HG03196 (cell line): ENCODE measurements around the gene VMP1.
"Not testable (repeated sequence)": the region's sequence is repeated elsewhere in the genome, so short reads cannot be mapped to it uniquely, and the experiment has no call there.

Experiments used
- ATAC-seq: cut with Tn5 transposase; IDR thresholded peaks from one replicate; pipeline ENCODE4 v1.9.1; 2021; ENCODE audit not compliant: unreplicated experiment

The VMP1 gene

DNA sequence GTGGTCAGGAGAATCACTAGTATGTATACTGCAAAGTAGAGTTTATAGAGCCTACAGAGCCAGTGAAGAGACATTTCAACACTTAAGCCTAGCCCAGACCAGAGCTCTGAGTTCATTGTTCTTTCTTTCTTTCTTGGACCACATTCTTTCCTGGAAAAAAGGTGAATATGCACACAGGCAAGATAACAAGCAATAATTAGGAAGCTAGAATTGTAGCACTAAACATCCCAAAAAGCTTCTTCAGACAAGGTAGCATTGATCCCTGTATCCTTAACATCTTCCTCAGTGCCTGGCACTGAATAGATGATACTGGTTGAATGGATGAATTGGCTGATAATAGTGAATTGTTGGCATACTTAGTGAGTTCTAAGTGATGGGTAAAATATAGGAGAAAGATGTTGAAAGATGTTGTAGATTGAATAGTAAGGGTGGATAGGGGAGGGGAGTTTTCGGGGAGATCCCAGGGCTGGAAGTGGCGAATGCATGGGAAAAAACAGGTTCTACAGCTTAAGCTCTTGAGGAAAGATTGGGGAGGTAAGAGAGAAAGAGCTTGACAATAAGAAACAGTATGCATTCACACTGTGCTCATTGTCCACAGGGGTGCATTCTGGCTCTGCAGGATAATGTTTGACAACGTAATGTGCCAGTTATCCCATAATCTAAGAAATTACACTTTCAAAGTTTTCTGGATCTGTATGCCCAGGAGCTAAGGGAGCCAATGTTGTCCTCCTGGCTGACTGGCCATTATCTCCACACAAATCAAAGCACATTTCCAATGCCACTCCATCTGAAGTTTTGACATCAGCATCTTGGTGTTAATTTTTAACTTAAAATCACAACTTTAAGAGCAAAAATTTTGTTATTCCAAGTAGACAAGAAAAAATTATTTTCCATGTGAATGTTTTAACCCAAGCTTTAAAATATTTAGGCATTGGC lies 149.7 kb downstream of the VMP1 start:
- ATAC-seq, result no peak

DNA sequence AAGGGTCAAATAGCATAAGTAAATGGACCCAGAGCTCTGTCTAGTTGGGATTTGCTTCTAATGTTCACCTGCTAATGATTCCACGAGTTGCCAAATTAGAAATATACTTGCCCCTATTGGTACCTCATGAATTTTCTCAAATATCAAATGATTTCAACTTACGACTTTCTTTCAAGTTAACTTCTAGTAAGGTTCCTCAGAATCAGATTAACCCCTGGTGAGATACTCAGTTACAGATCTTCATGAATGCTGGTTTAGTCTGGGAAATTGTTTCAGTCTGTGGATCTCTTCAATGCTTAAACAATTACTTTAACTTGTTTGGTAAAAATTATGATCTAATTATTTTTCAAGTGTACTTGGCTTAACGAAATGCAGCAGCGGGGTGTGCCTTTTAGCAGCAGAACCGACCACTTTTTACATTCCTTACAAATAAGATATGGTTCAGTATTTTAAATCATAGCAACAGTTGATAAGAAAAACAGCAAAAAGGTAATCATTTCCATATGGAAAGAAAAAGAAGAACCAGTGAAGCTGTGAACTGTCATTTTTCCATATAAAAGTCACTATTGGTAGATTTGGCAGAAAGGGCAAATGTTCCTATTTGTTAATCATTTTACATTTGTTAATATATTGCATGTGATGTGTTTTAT lies 150.8 kb downstream of the VMP1 start:
- ATAC-seq, result no peak

DNA sequence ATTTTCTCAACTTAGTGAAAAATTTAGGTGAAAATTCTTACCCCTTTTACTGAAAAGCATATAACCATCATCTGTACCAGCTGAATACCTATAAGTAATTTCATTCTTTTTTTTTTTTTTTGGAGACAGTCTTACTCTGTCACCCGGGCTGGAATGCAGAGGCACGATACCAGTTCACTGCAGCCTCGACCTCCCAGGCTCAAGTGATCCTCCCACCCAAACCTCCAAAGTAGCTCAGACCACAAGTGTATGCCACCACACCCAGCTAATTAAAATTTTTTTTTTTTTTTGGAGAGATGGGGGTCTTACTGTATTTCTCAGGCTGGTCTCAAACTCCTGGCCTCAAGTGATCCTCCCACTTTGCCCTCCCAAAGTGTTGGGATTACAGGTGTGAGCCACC lies 151.5 kb downstream of the VMP1 start:
- ATAC-seq, result no peak

DNA sequence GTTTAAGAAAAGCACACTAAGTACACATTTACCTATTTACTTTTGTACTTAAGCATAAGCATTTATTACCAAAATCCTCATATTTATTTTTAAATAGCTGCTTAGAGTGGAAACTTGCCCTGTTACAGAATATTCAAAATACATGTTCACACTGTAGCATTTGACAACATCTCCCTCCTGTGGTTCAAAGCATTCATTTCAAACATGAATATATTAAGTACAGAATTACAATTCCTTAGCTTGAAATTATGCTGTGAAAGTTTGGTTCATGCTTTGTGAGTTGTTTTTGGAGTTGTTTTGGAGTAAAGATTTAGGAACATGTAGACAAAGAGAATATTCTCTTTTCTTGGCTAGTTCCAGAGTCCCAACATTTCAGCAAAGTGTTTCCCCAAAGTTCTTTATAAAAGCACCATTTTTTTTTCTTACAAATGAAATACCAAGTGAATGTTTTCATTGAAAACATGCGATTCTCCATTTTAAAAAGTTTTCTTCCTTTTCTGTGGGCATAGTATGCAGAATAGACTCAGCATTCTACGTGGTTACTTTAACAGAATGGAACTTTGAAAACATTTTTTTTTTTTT lies 152.1 kb downstream of the VMP1 start:
- ATAC-seq, result no peak

DNA sequence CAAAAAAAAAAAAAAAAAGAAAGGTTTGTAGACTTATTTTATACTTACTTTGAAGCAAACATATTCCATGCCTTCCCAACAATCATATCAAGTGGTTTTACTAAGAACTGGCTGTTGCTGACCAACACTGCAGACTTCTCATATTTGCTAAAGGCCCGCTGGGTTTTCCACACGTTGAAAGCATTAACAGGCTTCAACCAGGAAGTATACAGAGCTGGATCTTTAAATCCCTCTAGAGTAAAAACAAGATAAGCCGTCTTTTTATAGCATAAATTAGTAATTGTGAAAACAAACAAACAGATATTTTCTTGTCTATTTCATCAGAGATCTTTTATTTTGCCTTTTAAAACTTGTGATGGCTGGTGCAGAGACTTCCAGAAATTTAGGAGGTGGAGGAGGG lies 156.2 kb downstream of the VMP1 start:
- ATAC-seq, result no peak

DNA sequence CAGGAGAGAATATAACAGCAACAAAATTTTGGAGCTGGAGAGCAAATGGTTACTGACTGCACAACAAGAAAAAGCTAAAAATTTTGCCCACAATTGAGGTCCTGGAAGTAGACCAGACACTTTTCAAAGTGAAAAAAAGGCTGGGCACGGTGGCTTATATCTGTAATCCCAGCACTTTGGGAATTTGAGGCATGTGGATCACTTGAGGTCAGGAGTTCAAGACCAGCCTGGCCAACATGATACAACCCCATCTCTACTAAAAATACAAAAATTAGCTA lies 162.4 kb downstream of the VMP1 start:
- ATAC-seq, result no peak

DNA sequence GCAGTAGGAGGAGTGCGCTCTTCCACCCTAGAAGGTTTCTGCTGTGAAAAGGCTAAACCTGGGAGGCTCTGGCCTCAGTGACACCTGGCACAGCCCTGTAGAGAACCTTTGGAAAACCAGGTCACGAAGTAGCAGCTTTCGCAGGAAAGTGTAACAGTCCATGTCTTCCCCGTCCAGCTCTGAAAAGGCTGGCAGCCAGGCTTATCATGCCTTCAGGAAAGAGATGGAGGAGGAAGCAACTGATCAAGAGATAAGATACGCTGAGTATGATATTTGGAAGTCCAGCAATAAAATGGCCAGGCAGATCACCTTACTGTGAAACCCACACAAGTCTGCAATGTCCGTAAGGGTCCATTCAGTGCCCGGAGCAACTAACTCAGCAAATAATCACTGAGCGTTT lies 163.0 kb downstream of the VMP1 start:
- ATAC-seq, result no peak

DNA sequence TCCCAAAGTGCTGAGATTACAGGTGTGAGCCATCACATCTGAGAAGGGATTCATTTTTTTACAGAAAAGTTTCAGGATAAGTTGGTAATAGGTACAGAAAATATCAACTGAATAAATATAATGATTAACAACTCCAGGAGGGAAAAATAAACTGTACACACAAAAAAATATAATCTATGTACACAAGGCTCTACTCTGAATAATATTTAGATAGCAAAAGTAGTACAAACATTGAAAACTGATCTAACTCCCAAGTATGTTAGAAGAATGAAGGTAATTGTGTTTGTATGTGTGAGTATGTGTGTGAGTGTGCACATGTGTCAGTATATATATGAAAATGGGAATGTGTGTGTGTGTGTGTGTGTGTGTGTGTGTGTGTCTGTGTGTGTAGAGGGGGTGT lies 164.9 kb downstream of the VMP1 start:
- no peak for ATAC-seq

DNA sequence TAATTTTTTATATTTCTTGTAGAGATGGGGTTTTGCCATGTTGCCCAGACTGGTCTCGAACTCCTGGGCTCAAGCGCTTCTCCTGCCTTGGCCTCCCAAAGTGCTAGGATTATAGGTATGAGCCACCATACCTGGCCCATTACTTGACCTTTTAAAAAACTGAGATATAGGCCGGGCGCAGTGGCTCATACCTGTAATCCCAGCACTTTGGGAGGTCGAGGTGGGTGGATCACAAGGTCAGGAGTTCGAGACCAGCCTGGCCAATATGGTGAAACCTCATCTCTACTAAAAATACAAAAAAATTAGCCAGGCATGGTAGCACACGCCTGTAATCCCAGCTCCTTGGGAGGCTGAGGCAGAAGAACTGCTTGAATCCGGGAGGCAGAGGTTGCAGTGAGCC lies 166.0 kb downstream of the VMP1 start:
- not testable (repeated sequence) for ATAC-seq

DNA sequence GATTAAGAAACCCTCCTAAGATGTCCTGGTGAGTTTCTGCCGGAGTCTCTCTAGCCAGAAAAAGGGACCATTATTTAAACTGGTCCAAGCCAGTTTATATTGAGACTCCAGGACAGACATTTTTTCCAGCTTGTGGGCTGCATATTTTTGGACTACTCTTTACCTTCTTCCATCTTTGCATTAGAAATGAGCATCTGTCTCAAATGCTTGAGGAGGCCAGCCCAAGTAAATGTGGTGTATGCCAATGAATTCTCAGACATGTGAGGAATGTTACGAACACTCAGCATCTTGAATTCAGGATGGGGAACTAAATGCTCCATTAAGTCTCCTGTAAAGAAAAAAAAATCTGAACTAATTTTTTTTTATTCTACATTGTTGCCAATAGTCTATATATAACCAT lies 166.9 kb downstream of the VMP1 start:
- ATAC-seq, result no peak

DNA sequence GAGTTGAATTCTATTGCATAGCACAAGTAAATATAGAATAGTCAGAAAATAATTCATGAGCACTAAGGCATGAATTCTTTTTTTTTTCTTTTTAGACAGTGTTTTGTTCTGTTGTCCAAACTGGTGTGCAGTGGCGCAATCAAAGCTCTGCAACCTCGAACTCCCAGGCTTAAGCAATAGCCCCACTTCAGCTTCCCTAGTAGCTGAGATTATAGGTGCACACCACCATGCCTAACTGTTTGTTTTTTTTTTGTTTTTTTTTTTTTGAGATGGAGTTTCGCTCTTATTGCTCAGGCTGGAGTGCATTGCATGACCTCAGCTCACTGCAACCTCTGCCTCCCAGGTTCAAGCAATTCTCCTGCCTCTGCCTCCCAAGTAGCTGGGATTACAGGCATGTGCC lies 168.7 kb downstream of the VMP1 start:
- no peak for ATAC-seq

DNA sequence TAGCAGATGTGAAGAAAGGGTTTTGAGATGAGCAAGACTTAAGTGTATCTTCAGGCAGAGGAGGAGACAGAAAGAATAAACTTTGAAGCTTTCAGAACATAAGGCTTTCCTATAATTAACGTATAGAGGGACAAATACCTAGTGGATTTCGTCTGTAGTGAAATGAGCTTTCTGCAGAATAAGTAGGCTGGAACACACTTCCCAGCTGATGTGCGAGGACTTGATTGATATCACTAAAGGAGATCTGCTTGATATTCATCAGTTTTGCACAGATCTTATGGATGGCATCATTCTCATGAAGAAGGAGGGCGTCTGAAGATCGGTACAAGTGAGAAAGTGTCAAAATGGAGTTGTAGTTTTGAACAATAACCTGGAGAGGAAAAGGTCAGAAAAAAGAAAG lies 170.5 kb downstream of the VMP1 start:
- ATAC-seq, result no peak

DNA sequence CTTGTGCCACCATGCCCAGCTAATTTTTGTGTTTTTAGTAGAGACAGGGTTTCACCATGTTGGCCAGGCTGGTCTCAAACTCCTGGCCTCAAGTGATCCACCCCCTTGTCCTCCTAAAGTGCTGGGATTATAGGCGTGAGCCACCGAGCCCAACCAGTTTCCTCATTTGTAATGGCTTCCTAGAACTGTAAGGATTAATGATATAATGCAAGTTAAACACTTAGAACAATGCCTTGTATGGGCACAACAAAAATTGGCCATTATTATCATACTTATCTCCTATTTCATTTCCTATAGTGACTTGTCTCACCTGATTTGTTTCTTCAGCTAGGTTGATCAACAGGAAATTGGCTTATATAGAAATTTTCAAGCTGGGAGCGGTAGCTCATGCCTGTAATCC lies 171.2 kb downstream of the VMP1 start:
- ATAC-seq, result no peak

DNA sequence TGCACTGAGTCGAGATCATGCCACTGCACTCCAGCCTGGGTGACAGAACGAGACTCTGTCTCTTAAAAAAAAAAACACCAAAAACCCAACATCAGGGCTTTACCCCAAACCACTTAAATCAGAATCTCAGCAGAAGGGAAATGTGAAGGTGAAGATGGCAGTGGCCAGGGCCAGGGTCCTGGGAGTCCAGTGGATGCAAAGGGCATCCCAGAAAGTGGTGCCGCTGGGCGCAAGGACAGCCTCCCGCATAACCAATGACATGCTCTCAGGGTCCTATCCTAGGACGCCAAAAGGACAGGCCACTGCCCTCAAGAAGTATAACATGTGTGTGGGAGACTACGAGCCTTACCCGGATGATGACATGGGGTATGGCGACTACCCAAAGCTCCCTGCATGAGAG lies 177.4 kb downstream of the VMP1 start:
- ATAC-seq, result no peak

DNA sequence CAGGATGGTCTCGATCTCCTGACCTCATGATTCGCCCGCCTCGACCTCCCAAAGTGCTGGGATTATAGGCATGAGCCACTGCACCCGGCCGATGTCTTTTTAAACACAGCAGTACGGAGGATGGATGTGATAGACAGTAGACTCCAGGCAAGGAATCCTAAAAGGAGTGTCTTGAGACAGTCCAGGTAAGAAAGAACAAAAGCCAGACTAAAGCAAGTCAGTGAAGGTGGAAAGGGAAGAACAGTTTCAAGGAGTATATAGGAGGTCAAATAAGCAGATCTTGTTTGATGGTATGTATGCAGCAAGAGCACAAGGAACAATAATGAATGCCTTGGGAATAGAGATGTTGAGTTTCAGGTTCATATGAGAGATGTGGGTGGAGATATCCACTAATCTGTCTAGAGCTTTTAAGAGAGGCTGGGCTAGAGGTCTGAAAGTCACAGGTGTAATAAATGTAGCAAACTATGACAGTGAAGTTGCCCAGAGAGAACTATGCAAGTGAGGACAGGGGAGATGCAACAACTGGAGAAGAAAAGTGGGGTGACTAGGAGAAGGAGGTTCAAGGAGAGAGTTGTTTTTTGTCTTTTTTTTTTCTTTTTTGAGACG lies 180.8 kb downstream of the VMP1 start:
- no peak for ATAC-seq

DNA sequence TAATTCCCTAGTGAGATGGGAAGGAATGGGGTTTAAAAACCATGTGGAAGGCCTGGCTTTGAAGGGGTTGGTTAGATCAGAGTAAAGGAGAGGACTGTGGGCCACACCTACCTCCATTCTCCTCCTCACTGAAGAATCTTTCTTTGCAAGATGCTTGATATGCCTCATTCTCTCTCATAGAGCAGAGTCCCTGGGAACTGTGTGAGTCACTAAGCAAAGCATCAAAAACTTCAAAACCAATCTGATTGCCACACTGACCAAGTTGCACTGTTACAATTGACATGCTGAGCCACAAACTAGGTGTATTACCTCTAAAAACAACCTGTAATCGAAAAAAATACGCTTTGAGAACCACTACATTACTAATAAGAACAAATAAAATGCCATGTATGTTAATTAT lies 183.3 kb downstream of the VMP1 start:
- ATAC-seq, result no peak
